ENCODE data around the gene ZDHHC21. TPM values are rescaled to one million over a fixed set of nuclear protein-coding genes. Genes with fewer than 3 reads are reported as not detected.

Gene ZDHHC21
- 10 to 100 TPM in 1 of 2 experiments, 1 to 10 TPM in 1; 9.8 to 10.2 TPM for total RNA-seq

GRCh38 chr9:14693251-14693861, at the start of gene ZDHHC21:
ZDHHC21 (minus strand) TSS chr9:14693432; CDS start chr9:14674340, 19,092 bp downstream.
- Mint-ChIP-seq H3K4me1 (peaks cover 41% of the 10 kb centered on the region), H3K27me3 (peaks cover 13% of the 10 kb centered on the region), H3K27ac (peak within 1 kb of the TSS; percentile 83), H3K36me3 (peaks cover 8% of the 10 kb centered on the region), H3K4me3 (peak within 1 kb of the TSS; percentile 89), H3K9me3 (ENCODE audit: low read depth) (no peaks in the 10 kb centered on the region)
- DNase-seq (peak; percentile 72), ATAC-seq (peak; percentile 94)
- CTCF ChIA-PET: interaction anchor here (1.3 to 1.8 kb wide), 2 partner anchors 32 to 75 kb away, joined by 5 read pairs; no protein-coding TSS in a partner anchor

- H3K4me3 Mint-ChIP-seq: no peak overlapping the region
- H3K36me3 Mint-ChIP-seq: no peaks in the 10 kb centered on the region
- CTCF ChIA-PET: no interaction called here
- H3K27me3 Mint-ChIP-seq: peaks cover 17% of the 10 kb centered on the region
- H3K9me3 Mint-ChIP-seq (ENCODE audit: low read depth): no peaks in the 10 kb centered on the region
- H3K27ac Mint-ChIP-seq: no peak overlapping the region
- ATAC-seq (no peak), DNase-seq (no peak)
- no peaks in the 10 kb centered on the region for H3K4me1 Mint-ChIP-seq
Observed at GRCh38 chr9:14741369-14741768, 48.1 kb upstream of the ZDHHC21 start.

GRCh38 chr9:14733133-14733532, 39.9 kb upstream of the ZDHHC21 start:
- Mint-ChIP-seq H3K27me3 (peaks cover 3% of the 10 kb centered on the region), H3K27ac (no peak overlapping the region), H3K36me3 (no peaks in the 10 kb centered on the region), H3K9me3 (ENCODE audit: low read depth) (no peaks in the 10 kb centered on the region), H3K4me1 (no peaks in the 10 kb centered on the region), H3K4me3 (no peak overlapping the region)
- CTCF ChIA-PET: no interaction called here
- ATAC-seq (no peak), DNase-seq (no peak)

GRCh38 chr9:14731294-14731981, 38.2 kb upstream of the ZDHHC21 start:
- Mint-ChIP-seq H3K4me3 (no peak overlapping the region), H3K4me1 (no peaks in the 10 kb centered on the region), H3K27me3 (peaks cover 4% of the 10 kb centered on the region), H3K36me3 (no peaks in the 10 kb centered on the region), H3K27ac (no peak overlapping the region), H3K9me3 (ENCODE audit: low read depth) (no peaks in the 10 kb centered on the region)
- ATAC-seq (no peak), DNase-seq (no peak)
- CTCF ChIA-PET: no interaction called here

GRCh38 chr9:14730461-14730898, 37.2 kb upstream of the ZDHHC21 start:
- H3K36me3 Mint-ChIP-seq: no peaks in the 10 kb centered on the region
- H3K27ac Mint-ChIP-seq: no peak overlapping the region
- CTCF ChIA-PET: no interaction called here
- no peak overlapping the region for H3K4me3 Mint-ChIP-seq
- no peak for ATAC-seq
- H3K4me1 Mint-ChIP-seq: no peaks in the 10 kb centered on the region
- H3K9me3 Mint-ChIP-seq (ENCODE audit: low read depth): no peaks in the 10 kb centered on the region
- H3K27me3 Mint-ChIP-seq: peaks cover 8% of the 10 kb centered on the region
- no peak for DNase-seq

GRCh38 chr9:14723301-14723700, 30.1 kb upstream of the ZDHHC21 start:
- CTCF ChIA-PET: no interaction called here
- DNase-seq (no peak), ATAC-seq (no peak)
- Mint-ChIP-seq H3K4me3 (no peak overlapping the region), H3K36me3 (no peaks in the 10 kb centered on the region), H3K27me3 (peaks cover 19% of the 10 kb centered on the region), H3K9me3 (ENCODE audit: low read depth) (no peaks in the 10 kb centered on the region), H3K27ac (no peak overlapping the region), H3K4me1 (no peaks in the 10 kb centered on the region)

- Mint-ChIP-seq H3K9me3 (ENCODE audit: low read depth) (no peaks in the 10 kb centered on the region), H3K4me3 (no peak within 1 kb of the TSS), H3K4me1 (no peaks in the 10 kb centered on the region), H3K27ac (no peak within 1 kb of the TSS), H3K36me3 (no peaks in the 10 kb centered on the region), H3K27me3 (peaks cover 21% of the 10 kb centered on the region)
- ATAC-seq (no peak), DNase-seq (no peak)
- CTCF ChIA-PET: no interaction called here
Observed at GRCh38 chr9:14722391-14723035, 29.3 kb upstream of the ZDHHC21 start, which contains the start of gene CER1. CER1 (minus strand) TSS chr9:14722733; CDS start chr9:14722672, 61 bp downstream.

GRCh38 chr9:14719231-14719923, 26.1 kb upstream of the ZDHHC21 start:
- CTCF ChIA-PET: no interaction called here
- H3K9me3 Mint-ChIP-seq (ENCODE audit: low read depth): no peaks in the 10 kb centered on the region
- DNase-seq (no peak), ATAC-seq (no peak)
- no peaks in the 10 kb centered on the region for H3K36me3 Mint-ChIP-seq
- no peaks in the 10 kb centered on the region for H3K4me1 Mint-ChIP-seq
- no peak overlapping the region for H3K4me3 Mint-ChIP-seq
- no peak overlapping the region for H3K27ac Mint-ChIP-seq
- peaks cover 22% of the 10 kb centered on the region for H3K27me3 Mint-ChIP-seq

GRCh38 chr9:14715102-14715501, 21.9 kb upstream of the ZDHHC21 start:
- no peak for DNase-seq
- CTCF ChIA-PET: interaction anchor here (0.6 kb wide), 1 partner anchor 220 kb away, joined by 3 read pairs; no protein-coding TSS in a partner anchor
- Mint-ChIP-seq H3K4me1 (no peaks in the 10 kb centered on the region), H3K27ac (no peak overlapping the region), H3K27me3 (peaks cover 26% of the 10 kb centered on the region), H3K4me3 (no peak overlapping the region), H3K36me3 (no peaks in the 10 kb centered on the region), H3K9me3 (ENCODE audit: low read depth) (no peaks in the 10 kb centered on the region)
- no peak for ATAC-seq

GRCh38 chr9:14713187-14713767, 20.0 kb upstream of the ZDHHC21 start:
- CTCF ChIA-PET: no interaction called here
- Mint-ChIP-seq H3K9me3 (ENCODE audit: low read depth) (peaks cover 2% of the 10 kb centered on the region), H3K36me3 (no peaks in the 10 kb centered on the region), H3K27me3 (peaks cover 25% of the 10 kb centered on the region), H3K4me1 (no peaks in the 10 kb centered on the region), H3K27ac (no peak overlapping the region), H3K4me3 (no peak overlapping the region)
- no peak for DNase-seq
- no peak for ATAC-seq

GRCh38 chr9:14710804-14711203, 17.6 kb upstream of the ZDHHC21 start:
- H3K36me3 Mint-ChIP-seq: peaks cover 2% of the 10 kb centered on the region
- no peaks in the 10 kb centered on the region for H3K4me1 Mint-ChIP-seq
- ATAC-seq: no peak
- DNase-seq: no peak
- peaks cover 18% of the 10 kb centered on the region for H3K27me3 Mint-ChIP-seq
- H3K27ac Mint-ChIP-seq: no peak overlapping the region
- CTCF ChIA-PET: no interaction called here
- H3K4me3 Mint-ChIP-seq: no peak overlapping the region
- peaks cover 4% of the 10 kb centered on the region for H3K9me3 Mint-ChIP-seq (ENCODE audit: low read depth)

GRCh38 chr9:14706530-14707140, 13.4 kb upstream of the ZDHHC21 start:
- H3K27me3 Mint-ChIP-seq: peaks cover 17% of the 10 kb centered on the region
- no peak for DNase-seq
- no peaks in the 10 kb centered on the region for H3K4me1 Mint-ChIP-seq
- H3K4me3 Mint-ChIP-seq: no peak overlapping the region
- no peak for ATAC-seq
- peaks cover 4% of the 10 kb centered on the region for H3K36me3 Mint-ChIP-seq
- CTCF ChIA-PET: no interaction called here
- H3K9me3 Mint-ChIP-seq (ENCODE audit: low read depth): peaks cover 12% of the 10 kb centered on the region
- no peak overlapping the region for H3K27ac Mint-ChIP-seq

- H3K27me3 Mint-ChIP-seq: peaks cover 11% of the 10 kb centered on the region
- ATAC-seq: no peak
- no peak for DNase-seq
- H3K9me3 Mint-ChIP-seq (ENCODE audit: low read depth): peaks cover 12% of the 10 kb centered on the region
- H3K36me3 Mint-ChIP-seq: peaks cover 4% of the 10 kb centered on the region
- CTCF ChIA-PET: no interaction called here
- no peak overlapping the region for H3K27ac Mint-ChIP-seq
- no peaks in the 10 kb centered on the region for H3K4me1 Mint-ChIP-seq
- no peak overlapping the region for H3K4me3 Mint-ChIP-seq
Observed at GRCh38 chr9:14705079-14705478, 11.8 kb upstream of the ZDHHC21 start.
